GM19025 (cell line): ENCODE measurements around the gene ARMC9.
"Not testable (repeated sequence)": the region's sequence is repeated elsewhere in the genome, so short reads cannot be mapped to it uniquely, and the experiment has no call there.

Experiments
- ATAC-seq: cut with Tn5 transposase; IDR thresholded peaks from one replicate; pipeline ENCODE4 v1.9.1; 2021; ENCODE audit warnings: mild to moderate bottlenecking, low read depth, moderate library complexity; ENCODE audit not compliant: unreplicated experiment

The ARMC9 gene

DNA sequence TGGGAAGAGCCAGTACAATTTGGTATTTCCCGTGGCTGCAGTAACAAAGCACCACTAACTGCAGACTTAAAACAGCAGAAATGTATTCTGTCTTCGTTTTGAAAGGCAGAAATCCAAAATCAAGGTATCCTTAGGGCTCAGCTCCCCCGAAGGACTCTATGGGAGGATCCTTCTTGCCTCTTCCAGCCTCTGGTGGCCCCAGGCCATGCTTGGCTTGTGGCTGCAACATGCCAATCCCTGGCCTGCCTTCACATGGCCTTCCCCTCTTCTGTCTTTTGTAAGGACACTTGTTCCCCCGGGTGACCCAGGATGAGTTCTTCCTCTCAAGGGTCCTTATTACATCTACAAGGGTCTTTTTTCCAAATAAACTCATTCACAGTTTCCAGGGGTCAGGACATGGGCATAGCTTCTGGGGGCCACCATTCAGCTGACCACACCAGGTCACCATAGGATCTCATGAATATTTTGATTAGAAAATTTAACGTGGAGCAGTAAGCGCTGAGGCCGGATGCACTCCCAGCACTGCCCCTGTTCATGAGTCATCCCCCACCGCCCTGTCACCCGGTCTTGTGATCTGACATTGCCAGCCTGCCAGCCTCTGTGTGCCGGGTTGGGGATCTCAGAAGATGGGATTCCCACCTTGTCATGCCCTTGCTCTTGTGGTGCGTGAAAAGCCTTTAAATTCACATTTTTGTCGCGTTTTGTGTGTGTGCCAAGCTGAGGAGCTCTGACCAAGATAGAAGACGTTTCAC lies 135.9 kb downstream of the ARMC9 start:
- no peak for ATAC-seq

DNA sequence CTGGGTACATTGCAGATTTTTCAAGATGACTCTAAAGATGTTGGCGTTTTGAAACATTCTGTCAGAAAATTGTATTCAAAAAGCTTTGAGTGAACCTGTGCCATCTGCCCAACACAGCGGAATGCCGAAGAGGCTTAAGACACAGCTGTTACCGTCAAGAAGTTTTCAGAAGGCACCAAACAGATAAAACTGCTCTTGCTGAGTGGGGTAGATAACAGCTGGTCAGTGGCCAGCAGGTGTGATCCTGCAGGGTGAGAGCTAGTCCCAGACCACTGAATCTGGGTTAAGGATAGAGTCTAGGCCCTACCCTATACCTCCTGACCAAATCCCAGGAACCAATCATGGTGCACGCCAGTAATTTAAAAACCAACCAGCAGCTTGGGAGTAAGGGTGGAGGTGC lies 136.6 kb downstream of the ARMC9 start:
- ATAC-seq, result no peak

DNA sequence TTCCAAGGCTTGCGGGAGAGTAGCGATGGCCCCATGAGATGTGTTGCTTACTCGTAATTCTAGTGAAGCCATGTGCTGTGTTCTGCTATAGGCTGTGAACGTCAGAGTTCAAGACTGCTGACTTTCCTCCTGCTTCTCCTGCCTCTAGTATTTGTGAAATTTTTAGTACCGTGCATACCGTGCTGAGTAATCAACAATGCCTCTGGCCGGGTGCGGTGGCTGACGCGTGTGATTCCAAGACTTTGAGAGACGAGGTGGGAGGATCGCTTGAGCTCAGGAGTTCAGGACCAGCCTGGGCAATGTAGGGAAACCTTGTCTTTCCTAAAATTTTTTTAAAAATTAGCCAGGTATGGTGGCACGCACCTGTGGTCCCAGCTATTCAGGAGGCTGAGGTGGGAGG lies 137.2 kb downstream of the ARMC9 start:
- no peak for ATAC-seq

DNA sequence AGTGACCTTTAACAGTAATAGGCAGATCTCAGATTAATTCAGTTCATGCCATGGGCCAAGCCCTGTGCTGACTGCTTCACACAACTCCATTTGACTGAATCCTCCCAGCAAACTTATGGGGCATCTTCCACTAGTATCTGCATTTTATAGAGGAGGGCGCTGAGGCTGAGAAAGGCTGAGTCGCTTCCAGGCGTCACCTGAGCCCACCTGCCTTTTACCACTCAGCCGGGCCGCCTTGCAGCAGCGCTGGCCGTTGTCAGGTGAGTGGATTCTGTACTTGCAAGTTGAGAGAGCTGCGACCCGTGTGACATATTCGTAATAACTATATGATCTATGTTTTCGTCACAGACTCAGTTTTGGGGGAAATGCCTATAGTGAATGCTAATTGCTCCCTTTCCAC lies 137.8 kb downstream of the ARMC9 start:
- no peak for ATAC-seq

DNA sequence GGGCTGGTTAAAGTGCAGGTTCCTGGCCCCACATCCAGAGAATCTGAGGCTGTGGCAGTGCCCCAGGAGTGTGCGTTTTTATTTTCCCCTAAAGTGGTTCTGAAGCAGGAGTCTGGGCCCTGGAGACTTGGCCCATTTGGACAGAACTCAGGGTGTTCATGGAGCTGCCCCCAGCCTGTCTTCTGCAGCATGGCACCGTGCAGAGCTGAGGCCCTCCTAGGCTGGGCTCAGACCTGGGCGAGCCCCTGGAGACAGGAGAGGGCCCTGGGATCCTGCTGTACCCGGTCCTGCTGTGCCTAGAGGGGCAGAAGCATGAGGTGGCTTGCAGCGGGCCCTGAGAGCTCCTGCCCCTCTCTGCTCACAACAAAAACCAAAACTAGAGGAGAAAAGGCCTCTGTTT lies 138.3 kb downstream of the ARMC9 start:
- no peak for ATAC-seq

DNA sequence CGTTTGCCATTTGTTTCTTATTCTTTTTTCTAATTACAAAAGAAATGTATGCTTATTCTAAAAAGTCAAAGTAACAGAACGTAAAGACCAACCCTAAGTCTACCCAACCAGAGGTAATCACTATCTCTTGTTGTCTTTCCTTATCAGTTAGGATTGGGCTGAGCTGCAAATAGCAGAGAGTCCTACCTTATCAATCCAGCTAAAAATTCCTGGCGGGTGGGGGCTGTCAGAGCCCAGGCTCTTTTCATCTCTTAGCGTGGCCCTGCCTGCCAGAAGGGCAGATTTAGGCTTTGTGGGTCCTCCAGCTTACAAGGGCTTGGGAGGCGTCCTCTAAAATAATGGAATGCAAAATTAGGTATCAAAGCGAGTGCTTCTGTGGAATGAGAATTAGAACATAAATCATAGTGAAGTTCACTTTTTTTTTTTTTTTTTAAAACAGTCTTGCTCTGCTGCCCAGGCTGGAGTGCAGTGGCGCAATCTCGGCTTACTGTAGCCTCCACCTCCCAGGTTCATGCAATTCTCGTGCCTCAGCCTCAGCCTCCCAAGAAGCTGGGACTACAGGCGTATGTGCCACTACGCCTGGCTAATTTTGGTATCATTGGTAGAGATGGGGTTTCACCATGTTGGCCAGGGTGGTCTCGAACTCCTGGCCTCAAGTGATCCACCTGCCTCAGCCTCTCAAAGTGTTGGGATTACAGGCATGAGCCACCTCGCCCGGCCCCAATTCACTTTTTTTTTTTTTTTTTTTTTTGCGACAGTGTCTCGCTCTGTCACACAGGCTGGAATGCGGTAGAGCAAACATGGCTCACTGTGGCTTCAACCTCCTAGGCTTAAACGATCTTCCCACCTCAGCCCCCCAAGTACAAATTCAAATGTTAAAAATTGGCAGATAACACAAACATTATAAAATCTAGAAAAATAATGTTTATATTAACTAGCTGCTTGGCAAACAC lies 139.7 kb downstream of the ARMC9 start:
- ATAC-seq, result no peak

DNA sequence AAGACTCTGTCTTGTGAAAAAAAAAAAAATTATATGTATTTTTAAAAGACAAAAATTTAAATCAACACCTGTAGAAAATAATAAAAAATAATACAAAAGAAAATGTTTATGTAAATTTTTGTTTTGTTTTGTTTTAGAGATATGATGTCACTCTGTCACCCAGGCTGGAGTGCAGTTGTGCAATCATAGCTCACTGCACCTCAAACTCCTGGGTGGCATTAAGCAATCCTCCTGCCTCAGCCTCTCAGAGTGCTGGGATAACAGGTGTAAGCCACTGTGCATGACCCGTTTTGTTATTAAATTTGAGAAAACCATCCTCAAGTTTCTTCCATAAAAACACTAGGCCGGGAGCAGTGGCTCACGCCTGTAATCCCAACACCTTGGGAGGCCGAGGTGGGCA lies 140.9 kb downstream of the ARMC9 start:
- ATAC-seq, result no peak

DNA sequence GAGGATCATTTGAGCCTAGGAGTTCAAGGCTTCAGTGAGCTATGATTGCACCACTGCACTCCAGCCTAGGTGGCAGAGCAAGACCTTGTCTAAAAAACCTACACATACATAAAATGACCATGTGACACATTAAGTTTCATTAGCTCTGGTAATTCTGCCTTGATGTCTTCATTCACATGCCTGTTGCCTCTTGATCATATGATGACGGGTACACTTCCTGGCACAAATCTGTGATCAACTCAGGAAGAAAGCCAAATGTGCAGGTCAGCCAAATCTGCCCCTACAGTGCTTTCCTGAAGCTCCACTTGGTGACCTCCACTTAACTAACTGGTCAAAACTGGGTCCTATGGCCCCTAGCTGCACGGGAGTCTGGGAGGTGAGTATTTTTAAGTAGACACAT lies 142.7 kb downstream of the ARMC9 start:
- ATAC-seq, result no peak

DNA sequence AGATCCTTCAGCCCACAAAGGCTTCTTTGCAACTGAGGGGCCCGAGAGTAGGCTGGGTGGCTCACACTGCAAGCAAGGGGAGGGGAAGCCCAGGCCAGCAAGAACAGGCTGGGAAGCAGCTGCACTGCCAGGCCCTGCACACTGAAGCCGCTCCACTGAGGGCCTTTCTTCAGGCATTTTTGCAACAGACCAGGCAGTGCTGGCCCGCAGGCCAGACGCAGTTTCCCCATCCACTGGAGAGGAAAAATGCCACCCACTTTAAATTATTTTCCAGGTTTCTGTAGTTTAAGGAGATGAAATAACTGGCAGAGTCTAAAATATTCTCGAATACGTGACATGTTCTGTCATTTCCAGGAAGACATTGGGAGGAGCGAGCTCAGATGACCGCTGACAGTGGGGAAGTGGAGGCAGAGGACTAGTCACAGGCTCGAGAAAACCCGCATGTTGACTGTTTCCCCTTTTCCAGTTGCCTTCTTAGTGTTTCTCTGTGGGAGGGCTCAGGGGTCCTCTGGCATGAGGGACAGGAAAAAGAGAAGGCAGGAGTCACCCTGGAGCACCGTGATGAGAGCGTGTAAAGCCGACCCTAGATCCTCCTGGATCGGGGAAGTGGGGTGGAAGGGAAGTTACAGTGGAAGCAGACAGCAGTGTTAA lies 143.8 kb downstream of the ARMC9 start:
- ATAC-seq, result no peak

DNA sequence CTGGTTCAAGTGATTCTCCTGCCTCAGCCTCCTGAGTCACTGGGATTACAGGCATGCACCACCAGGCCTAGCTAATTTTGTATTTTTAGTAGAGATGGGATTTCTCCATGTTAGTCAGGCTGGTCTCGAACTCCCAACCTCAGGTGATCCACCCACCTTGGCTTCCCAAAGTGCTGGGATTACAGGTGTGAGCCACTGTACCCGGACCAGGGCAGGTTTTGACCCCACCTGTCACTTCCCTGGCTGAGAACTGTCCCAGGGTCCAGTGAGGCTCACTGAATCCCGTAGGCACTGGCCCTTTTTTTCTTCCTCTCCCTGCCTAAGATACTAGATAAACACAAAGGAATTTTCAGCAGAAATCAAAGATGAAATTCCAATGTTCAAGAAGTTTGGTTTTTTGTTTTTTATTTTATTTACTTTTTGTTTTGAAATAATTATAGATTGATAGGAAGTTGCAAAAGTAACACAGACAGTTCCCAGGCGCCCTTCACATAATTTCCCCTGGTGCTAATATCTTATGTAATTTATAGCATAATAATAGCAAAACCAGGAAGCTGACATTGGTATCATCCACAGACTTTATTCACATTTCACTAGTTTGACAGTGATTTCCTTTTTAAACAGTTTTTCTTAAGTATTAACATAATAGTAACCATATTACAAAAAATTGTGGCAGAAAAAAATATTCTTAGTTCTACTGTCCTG lies 144.7 kb downstream of the ARMC9 start:
- ATAC-seq, result no peak

DNA sequence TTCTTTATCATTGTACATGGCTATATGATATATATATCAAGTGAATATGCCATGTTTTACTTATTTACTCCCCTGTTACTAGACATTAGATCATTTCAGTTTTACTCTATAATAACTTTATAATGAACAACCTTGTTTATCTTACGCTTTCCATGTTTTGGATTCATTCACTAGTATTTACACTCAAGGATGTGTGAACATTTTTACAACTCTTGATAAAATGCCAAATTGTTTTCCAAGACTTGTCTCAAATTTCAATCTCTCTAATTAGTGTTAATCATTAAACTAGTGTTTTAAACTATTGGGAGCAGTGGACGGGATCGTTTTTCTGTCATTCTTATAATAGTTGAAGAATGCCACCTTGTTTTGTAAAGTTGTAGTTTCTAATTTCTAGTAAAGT lies 145.6 kb downstream of the ARMC9 start:
- ATAC-seq, result no peak

DNA sequence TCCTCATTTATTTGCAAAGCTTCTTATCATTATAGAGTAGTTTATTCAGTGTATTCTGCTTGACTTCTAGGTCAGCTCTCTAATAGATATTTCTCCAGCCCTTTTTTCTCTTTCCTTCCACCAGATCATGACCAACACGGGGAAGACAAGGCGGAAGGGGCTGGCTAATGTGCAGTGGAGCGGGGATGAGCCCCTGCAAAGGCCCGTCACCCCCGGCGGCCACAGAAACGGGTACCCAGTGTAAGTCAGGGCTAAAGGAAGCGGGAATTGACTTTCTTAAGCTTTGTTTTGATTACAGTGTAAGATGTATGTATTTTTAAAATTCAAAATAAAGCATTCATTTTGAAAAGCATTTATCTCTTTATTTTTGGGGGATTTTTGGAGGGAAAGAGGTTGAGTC lies 146.4 kb downstream of the ARMC9 start:
- ATAC-seq, result no peak

DNA sequence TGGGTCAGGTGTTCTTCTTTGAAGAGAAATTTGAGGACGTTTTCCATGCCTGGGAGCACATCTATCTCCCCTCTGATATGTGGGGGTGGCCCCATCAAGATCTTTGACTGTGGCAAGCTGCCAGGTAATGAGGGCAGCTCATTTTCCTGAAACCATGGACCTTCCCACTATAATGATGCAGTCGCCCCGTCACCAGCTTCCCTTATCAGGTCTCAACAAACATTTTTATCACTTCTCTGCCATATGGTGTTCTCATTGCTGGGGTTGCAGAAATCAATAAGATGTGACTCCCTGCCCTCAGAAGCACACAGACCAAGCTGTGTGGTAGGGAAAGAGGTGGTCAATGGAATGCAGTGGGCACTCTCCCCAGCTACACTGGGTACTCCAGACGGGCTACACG lies 148.7 kb downstream of the ARMC9 start:
- ATAC-seq, result no peak

DNA sequence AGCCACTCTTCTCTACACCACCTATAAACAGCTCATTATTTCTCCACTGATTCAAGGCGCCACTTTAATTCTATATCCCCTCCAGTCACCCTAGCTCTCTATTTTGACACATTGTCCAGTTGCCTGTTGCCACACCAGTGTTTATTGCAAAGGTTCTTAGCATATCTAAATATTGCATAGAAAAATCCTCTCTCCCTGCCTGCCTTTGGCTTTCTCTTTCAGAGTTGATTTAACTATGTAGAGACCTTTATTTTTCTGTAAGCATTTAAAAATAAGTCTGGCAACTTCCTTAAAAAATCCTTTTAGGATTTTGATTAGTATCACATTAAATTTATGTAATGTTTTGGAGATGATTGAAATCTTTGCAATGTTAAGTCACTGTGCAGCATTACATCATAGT lies 149.2 kb downstream of the ARMC9 start:
- ATAC-seq, result no peak

DNA sequence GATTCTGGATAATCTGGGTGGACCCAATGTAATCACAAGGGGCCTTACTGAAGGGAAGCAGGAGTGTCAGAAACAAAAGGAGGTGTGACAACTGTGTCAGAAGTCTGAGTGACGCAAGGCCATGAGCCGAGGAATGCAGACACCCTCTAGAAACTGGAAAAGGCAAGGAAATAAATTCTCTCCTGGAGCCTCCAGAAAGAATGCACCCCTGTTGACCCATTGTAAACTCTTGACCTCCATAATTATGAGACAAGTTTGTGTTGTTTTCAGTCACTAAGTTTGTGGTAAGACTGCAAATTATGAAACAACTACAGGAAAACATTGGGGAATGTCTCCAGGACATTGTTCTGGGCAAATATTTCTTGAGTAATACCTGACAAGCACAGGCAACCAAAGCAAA lies 149.7 kb downstream of the ARMC9 start:
- ATAC-seq, result no peak

DNA sequence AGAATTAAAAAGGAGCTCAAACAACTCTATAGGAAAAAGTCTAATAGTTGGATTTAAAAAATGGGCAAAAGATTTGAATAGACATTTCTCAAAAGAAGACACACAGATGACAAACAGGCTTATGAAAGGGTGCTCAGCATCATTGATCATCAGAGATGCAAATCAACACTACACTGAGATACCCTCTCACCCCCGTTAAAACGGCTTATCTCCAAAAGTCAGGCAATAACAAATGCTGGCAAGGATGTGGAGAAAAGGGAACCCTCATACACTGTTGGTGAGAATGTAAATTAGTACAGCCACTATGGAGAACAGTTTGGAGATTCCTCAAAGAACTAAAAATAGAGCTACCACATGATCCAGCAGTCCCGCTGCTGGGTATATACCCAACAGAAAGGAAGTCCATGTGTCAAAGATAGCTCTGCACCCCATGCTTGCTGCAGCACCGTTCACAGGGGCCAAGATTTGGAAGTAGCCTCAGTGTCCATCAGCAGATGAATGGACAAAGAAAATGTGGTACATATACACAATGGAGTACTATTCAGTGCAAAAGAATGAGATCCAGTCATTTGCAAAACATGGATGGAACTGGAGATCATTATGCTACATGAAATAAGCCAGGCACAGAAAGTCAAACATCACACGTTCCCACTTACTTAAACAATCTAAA lies 150.4 kb downstream of the ARMC9 start:
- ATAC-seq, result no peak

DNA sequence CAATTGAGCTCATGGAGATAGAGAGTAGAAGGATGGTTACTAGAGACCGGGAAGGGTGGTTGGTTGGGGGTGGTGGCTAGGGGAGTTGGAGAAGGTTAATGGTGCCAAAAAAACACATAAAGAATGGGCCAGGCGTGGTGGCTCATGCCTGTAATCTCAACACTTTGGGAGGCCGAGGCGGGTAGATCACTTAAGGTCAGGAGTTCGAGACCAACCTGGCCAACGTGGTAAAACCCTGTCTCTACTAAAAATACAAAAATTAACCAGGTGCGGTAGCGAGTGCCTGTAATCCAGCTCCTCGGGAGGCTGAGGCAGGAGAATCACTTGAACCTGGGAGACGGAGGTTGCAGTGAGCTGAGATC lies 150.9 kb downstream of the ARMC9 start:
- not testable (repeated sequence) for ATAC-seq

DNA sequence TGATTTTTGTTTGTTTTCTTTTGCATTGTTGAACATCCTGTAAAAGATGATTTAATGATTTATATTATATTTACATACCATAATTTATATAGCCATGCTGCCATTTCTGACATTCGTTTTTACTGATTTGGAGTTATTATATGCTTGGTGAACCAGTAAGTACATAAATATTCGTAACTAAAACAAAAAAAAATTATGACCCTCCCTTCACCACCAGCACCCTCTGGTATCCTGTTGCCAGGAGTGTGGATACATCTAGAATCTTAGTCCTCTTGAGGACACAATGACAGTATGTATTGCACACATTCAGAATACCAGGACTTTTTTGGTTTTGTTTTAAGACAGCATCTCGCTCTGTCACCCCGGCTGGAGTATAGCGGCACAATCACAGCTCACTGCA lies 153.2 kb downstream of the ARMC9 start:
- no peak for ATAC-seq

DNA sequence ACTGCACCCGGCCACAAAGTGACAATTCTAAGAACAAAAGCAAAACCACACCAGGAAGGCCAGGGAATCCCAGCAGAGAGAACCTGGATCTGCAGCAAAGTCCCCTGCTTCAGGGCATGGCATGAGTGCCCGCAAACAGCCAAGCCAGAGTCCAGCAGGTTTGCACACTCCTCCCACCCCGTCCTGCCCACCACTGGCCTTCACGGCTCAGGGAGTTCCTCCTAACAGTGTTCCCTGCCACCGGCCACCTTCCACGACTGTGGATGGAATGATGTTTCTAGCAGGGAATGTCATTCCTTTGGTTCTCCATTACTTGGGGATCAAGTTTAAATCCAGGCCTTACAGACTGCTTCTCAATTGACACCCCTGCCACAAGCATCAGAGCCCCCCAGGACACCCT lies 155.0 kb downstream of the ARMC9 start:
- ATAC-seq, result no peak
